DMS153 (cell line): ENCODE results near the gene HOXD12.

ENCODE experiments used
- DNase-seq: peaks from one replicate; lab custom pipeline; 2025; lab: John Stamatoyannopoulos, UW

HOXD12 gene

GRCh38 chr2:176147800-176148496 is 48.4 kb downstream of the HOXD12 start:
- DNase-seq = no peak

GRCh38 chr2:176148751-176149421 is 49.3 kb downstream of the HOXD12 start:
- no peak for DNase-seq

DNA sequence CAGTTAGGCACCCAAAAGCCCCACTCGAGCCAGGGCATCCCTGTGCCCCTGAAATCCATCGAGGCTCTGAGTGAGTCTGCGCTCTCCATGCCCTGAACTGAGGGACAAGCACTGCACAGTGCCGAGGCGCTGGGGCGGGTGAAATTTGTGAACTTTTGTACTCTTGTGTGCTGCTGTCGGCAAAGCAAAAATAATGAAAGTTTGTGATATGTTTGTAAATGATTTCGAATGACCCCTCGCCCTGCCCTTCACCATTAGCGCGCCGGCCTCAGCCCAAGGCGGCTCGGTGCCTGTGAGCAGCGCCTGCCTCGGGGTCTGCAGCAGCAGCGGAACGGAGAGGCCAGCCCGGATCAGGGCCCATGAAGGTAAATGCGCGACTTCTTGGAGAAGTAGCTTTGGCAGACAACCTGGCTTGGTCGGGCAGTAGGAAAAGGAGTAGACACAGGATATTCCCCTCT is 49.9 kb downstream of the HOXD12 start:
- DNase-seq = no peak

DNA sequence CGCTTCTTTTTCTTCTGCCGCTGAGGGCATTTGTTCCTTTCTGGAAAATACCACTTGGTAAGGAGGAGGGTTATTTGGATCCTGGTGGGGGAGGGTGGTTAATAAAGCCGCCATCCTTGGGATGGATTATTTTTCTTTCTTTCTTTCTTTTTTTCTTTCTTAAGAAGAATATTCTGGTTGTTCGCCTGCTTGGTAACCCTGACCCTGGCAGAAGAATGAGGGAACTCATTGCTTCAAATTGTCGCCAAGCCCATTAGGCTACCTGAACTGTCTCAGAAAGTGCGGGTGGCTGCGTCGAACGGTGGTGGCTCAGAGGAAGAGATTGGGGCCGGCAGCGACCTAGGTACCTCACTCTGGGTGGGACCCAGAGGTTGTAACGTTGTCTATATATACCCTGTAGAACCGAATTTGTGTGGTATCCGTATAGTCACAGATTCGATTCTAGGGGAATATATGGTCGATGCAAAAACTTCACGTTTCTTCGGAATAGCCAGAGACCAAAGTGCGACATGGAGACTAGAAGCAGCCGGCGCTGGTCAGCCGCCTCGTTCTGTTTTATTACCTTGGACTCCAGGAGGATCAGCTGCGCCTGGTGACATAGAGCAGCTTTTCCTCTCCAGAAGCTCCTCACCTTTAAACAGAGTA is 50.5 kb downstream of the HOXD12 start:
- no peak for DNase-seq

DNA sequence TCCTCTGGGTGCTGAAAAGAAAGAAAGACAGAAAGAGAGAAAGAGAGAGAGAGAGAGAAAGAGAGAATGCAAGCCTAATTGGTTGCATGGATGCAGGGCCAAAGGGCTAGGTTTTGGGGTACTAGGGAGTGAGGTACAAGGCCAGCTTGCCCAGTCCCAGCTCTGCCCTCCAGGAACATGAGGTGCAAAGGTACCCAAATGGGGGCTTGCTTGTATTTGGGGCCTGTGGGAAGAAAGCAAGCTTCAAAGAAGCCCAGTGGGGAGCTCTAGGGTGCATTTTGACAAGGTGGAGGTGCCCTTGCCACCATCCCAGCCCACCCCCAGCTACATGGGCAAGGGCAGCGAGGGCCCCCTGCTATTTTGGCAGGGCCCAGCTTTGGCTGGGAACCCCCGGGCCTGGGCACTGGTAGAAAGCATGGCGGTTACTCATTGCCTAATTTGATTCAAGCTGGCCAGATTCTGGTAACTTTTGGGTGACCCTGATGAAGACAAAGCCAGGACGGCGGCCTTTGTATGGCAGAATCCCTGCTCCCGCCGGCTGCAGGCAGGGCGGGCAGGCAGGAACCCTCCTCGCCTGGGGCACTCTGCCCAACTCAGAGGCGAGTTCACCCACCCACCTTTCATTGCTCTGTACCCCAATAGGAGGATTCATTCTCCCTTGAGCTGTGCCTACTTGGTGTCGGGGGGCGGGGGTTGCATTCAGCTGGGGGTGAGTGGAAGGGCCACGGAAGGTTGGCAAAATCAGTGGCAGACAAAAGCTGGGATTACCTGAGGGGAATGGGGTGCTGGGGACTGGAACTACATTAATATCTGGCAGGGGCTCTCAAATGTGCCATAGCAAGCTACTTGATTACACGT is 51.2 kb downstream of the HOXD12 start:
- DNase-seq = no peak

DNA sequence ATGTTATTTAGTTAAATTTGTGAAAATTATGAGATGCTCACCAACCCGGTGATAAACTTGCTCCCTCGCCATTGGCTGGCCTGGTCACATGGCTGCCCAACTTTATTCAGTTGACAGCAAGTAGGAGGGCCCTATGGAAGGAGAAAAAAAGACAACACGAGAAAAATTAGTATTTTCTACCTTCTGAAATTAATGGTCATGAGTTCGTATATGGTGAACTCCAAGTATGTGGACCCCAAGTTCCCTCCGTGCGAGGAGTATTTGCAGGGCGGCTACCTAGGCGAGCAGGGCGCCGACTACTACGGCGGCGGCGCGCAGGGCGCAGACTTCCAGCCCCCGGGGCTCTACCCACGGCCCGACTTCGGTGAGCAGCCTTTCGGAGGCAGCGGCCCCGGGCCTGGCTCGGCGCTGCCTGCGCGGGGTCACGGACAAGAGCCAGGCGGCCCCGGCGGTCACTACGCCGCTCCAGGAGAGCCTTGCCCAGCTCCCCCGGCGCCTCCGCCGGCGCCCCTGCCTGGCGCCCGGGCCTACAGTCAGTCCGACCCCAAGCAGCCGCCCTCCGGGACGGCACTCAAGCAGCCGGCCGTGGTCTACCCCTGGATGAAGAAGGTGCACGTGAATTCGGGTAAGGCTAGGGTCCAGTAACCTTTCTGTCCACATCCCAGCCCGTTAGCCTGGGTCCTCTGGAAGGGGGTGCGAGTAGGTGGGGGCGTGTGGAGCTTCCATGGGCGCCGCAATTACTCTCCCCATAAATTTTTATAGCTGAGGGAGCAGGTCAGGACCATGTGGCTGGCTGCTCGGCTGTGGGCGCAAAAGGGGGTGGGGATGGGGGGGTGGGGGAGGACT is 52.1 kb downstream of the HOXD12 start, which contains the start of gene HOXD4:
TSS of gene HOXD4 (plus strand) at position 109 of the 846 bp plus-strand sequence. CDS start at position 193, 84 bp downstream.
- no peak for DNase-seq
